Body of pancreas (tissue), 4 donors: ENCODE data around the gene BCL11B. TPM values are rescaled to one million over a fixed set of nuclear protein-coding genes. Genes with fewer than 3 reads are reported as not detected.

Experiments
- ATAC-seq: fragments of 150-250 bp; one replicate; pipeline ENCODE4 v1.9.1; 2016
- DNase-seq, 4 donors: peaks; one replicate each; pipeline ENCODE4 v3.0.0-alpha.2; 2019
- H3K27ac ChIP-seq, 4 donors: fragments of 200-600 bp; sonication (generic); 1 replicate in 3 of 4; 2 replicates in 1 of 4; pipeline versions ENCODE4 v1.5.1 to v1.6.1; 2016 to 2019; ENCODE audit warnings: mild to moderate bottlenecking in 1 of 4, mixed read lengths in 1 of 4, moderate library complexity in 1 of 4
- H3K27me3 ChIP-seq, 2 donors: fragments of 200-600 bp; sonication (generic); one replicate each; pipeline ENCODE4 v1.6.0; 2016; ENCODE audit warnings: mild to moderate bottlenecking in 1 of 2
- H3K36me3 ChIP-seq, 2 donors: fragments of 200-600 bp; sonication (generic); replicated peaks in 1 of 2; 2 replicates each; pipeline ENCODE4 v1.5.1; 2016; ENCODE audit warnings: low read depth in 2 of 2; ENCODE audit not compliant: insufficient read depth in 1 of 2
- H3K4me1 ChIP-seq: fragments of 200-600 bp; sonication (generic); one replicate; pipeline ENCODE4 v1.6.0; 2016
- H3K4me3 ChIP-seq, 2 donors: fragments of 200-600 bp; sonication (generic); 1 replicate in 1 of 2; 2 replicates in 1 of 2; pipeline ENCODE4 v1.5.1; 2016 to 2019
- H3K9me3 ChIP-seq, 3 donors: fragments of 200-600 bp; sonication (generic); 1 replicate in 2 of 3; 2 replicates in 1 of 3; pipeline ENCODE4 v1.5.1; 2016
- POLR2A ChIP-seq, 3 donors: fragments of 450-650 bp; IDR thresholded peaks; one replicate each; pipeline ENCODE4 v1.6.1; 2016; ENCODE audit warnings: antibody characterized with exemption in 3 of 3, mild to moderate bottlenecking in 2 of 3
- WGBS, 2 donors: methylation state at CpG; one replicate each; pipeline ENCODE4 v1.1.5; 2017; 5-methylcytosine and 5-hydroxymethylcytosine counted together
- intact Hi-C: fragments of 100-400 bp; cut with DNase I; formaldehyde crosslinking; loops from one replicate; pipeline ENCODE4 v1.15.1; 2023
- total RNA-seq, 2 donors: library from RNA; depleted of rRNA; stranded (reverse); fragments of >200 nt; gene quantifications; one replicate each; pipeline ENCODE4 v1.1.0, GENCODE V29; 2016
- TF ChIP-seq, protein P1 (sequence below), 7 experiments: fragments of 450-650 bp in 4 of 7; fragments of 200-600 bp in 3 of 7; sonication (generic) in 3 of 7; IDR thresholded peaks; one replicate each; pipeline ENCODE4 v1.5.1; 2016 to 2019; ENCODE audit warnings: antibody characterized with exemption in 7 of 7

The BCL11B gene
- total RNA-seq, 2 donors from 2014 or later = 0.78 TPM; not detected in 1

DNA sequence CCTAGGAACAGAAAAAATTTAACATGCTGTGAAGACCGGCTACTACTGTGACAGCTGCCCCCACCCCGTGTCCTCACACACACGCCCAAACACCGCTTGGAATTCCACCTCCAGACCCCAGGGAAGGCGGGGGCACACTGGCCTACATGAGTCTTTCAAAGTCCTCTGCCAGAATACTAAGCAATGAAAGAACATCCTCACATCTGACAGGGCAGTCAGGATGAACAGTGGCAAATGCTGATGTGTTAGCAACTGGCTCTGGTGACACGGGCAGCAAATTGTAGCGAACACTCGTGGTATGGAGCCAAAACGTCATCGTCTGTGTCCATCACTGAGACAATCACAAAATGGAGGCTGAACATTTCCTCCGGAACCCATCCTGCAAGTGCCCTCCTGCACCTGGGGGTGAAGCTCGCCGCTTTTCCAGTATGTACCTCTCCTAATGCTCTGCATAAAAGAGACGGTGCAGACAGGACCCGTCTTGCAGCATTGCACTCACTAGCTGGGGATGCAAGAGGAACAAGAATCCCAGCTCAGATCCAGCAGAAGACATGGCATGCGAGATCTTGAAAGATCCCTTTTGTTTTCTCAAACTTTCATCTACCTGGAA, 94.8 kb downstream of the BCL11B start:
- 83 to 87% methylated on average over 16 of the region's 16 CpGs for WGBS, 2 donors
- H3K27me3 ChIP-seq = no peaks in the 10 kb centered on the region
- no peaks in the 10 kb centered on the region for H3K9me3 ChIP-seq
- H3K4me1 ChIP-seq = no peaks in the 10 kb centered on the region
- DNase-seq (no peak), ATAC-seq (no peak)
- no peak overlapping the region for H3K27ac ChIP-seq
- TF ChIP-seq, protein P1, sequence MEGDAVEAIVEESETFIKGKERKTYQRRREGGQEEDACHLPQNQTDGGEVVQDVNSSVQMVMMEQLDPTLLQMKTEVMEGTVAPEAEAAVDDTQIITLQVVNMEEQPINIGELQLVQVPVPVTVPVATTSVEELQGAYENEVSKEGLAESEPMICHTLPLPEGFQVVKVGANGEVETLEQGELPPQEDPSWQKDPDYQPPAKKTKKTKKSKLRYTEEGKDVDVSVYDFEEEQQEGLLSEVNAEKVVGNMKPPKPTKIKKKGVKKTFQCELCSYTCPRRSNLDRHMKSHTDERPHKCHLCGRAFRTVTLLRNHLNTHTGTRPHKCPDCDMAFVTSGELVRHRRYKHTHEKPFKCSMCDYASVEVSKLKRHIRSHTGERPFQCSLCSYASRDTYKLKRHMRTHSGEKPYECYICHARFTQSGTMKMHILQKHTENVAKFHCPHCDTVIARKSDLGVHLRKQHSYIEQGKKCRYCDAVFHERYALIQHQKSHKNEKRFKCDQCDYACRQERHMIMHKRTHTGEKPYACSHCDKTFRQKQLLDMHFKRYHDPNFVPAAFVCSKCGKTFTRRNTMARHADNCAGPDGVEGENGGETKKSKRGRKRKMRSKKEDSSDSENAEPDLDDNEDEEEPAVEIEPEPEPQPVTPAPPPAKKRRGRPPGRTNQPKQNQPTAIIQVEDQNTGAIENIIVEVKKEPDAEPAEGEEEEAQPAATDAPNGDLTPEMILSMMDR (IDR thresholded peaks at IDR 0.05) = no peak
- no peak for TF ChIP-seq POLR2A (IDR thresholded peaks at IDR 0.05)
- H3K36me3 ChIP-seq = no peaks in the 10 kb centered on the region
- intact Hi-C loops = no loop called here
- no peak overlapping the region for H3K4me3 ChIP-seq

- Histone ChIP-seq H3K9me3 (no peaks in the 10 kb centered on the region), H3K27ac (no peak overlapping the region), H3K4me3 (no peak overlapping the region), H3K4me1 (no peaks in the 10 kb centered on the region), H3K36me3 (no peaks in the 10 kb centered on the region), H3K27me3 (no peaks in the 10 kb centered on the region)
- no peak for ATAC-seq
- no peak for DNase-seq
- WGBS, 2 donors = 86 to 93% methylated on average over 15 to 33 of the region's 33 CpGs
- no peak for TF ChIP-seq POLR2A (IDR thresholded peaks at IDR 0.05)
- TF ChIP-seq, protein P1 (IDR thresholded peaks at IDR 0.05) = no peak
- intact Hi-C loops = no loop called here
These were observed 95.6 kb downstream of the BCL11B start for GRCh38 chr14:99176156-99176945.

GRCh38 chr14:99175331-99176155, 96.5 kb downstream of the BCL11B start:
- no peaks in the 10 kb centered on the region for H3K4me1 ChIP-seq
- H3K27ac ChIP-seq = no peak overlapping the region
- no peak for TF ChIP-seq POLR2A (IDR thresholded peaks at IDR 0.05)
- TF ChIP-seq, protein P1 (IDR thresholded peaks at IDR 0.05) = no peak
- ATAC-seq = no peak
- intact Hi-C loops = no loop called here
- no peaks in the 10 kb centered on the region for H3K9me3 ChIP-seq
- H3K27me3 ChIP-seq = no peaks in the 10 kb centered on the region
- 96 to 97% methylated on average over 64 to 74 of the region's 95 CpGs for WGBS, 2 donors
- no peak for DNase-seq
- no peak overlapping the region for H3K4me3 ChIP-seq
- no peaks in the 10 kb centered on the region for H3K36me3 ChIP-seq

DNA sequence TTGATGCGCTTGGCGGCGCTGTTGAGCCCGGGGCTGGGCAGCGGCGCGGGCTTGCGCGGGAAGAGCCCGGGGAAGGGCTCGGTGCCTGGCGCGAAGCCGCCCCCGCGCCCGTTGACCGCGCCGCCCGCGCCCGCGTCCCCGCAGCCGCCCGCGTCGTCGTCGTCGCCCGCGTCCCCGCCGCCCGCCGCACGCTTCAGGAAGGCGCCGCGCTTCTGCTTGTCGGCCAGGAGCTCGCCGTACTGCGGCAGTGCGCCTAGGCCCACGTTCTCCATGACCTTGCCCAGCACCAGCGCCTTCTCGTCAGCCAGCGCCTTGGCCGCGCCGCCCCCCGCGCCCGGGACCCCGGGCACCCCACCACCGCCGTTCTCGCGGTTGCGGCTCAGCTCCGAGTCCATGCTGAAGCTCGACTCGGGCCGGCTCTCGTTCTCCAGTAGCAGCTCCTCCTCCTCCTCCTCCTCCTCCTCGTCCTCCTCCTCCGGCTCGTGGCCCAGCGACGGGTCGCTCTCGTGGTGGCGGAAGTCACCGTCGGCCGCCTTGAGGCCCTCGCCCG, 97.2 kb downstream of the BCL11B start:
- DNase-seq = no peak
- H3K4me3 ChIP-seq = no peak overlapping the region
- intact Hi-C loops = no loop called here
- no peaks in the 10 kb centered on the region for H3K4me1 ChIP-seq
- ATAC-seq = no peak
- 93 to 96% methylated on average over 53 to 70 of the region's 81 CpGs for WGBS, 2 donors
- no peak overlapping the region for H3K27ac ChIP-seq
- no peaks in the 10 kb centered on the region for H3K9me3 ChIP-seq
- no peaks in the 10 kb centered on the region for H3K27me3 ChIP-seq
- TF ChIP-seq, protein P1 (IDR thresholded peaks at IDR 0.05) = no peak
- no peak for TF ChIP-seq POLR2A (IDR thresholded peaks at IDR 0.05)
- no peaks in the 10 kb centered on the region for H3K36me3 ChIP-seq
